Measurements from ENCODE around the gene RGS7BP. TPM values are rescaled to one million over a fixed set of nuclear protein-coding genes. Genes with fewer than 3 reads are reported as not detected.

The RGS7BP gene
- total RNA-seq, 1 donor from 2014 or later = 1.0 TPM

DNA sequence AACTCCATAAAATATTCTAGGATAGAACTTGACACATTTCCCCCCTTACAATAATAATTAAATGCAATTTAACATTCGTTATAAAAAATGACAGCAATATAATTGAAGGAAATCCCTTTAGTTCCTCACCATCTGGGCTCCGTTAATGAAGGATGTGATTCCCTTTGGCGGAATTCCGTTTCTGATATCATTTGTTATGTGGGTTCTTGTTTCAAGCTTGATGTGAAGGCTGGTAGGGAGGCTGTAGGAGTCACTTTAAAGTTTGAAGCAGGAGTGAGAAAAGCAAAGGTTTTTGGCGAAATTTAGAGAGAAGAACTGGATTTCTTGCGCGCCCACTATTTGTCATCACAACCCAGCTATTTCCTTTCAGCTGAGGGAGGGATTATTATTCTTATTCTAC is 4.0 kb downstream of the RGS7BP start:
- no peak overlapping the region for H3K4me3 Mint-ChIP-seq
- TF ChIP-seq, protein P1, sequence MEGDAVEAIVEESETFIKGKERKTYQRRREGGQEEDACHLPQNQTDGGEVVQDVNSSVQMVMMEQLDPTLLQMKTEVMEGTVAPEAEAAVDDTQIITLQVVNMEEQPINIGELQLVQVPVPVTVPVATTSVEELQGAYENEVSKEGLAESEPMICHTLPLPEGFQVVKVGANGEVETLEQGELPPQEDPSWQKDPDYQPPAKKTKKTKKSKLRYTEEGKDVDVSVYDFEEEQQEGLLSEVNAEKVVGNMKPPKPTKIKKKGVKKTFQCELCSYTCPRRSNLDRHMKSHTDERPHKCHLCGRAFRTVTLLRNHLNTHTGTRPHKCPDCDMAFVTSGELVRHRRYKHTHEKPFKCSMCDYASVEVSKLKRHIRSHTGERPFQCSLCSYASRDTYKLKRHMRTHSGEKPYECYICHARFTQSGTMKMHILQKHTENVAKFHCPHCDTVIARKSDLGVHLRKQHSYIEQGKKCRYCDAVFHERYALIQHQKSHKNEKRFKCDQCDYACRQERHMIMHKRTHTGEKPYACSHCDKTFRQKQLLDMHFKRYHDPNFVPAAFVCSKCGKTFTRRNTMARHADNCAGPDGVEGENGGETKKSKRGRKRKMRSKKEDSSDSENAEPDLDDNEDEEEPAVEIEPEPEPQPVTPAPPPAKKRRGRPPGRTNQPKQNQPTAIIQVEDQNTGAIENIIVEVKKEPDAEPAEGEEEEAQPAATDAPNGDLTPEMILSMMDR (IDR thresholded peaks at IDR 0.05; ENCODE audit: unreplicated experiment) = no peak
- peaks cover 10% of the 10 kb centered on the region for H3K4me1 Mint-ChIP-seq
- no peak for DNase-seq (ENCODE audit: low spot score in 2 of 2, unreplicated experiment in 2 of 2)
- H3K27me3 Mint-ChIP-seq (ENCODE audit: low read depth) = peaks cover 74% of the 10 kb centered on the region
- no peak overlapping the region for H3K27ac Mint-ChIP-seq
- no peaks in the 10 kb centered on the region for H3K9me3 Mint-ChIP-seq
- H3K36me3 Mint-ChIP-seq = no peaks in the 10 kb centered on the region

- Mint-ChIP-seq H3K4me3 (no peak overlapping the region), H3K4me1 (no peaks in the 10 kb centered on the region), H3K36me3 (no peaks in the 10 kb centered on the region), H3K27me3 (ENCODE audit: low read depth) (peaks cover 40% of the 10 kb centered on the region), H3K9me3 (no peaks in the 10 kb centered on the region), H3K27ac (no peak overlapping the region)
- no peak for DNase-seq (ENCODE audit: low spot score in 2 of 2, unreplicated experiment in 2 of 2)
- TF ChIP-seq, protein P1 (IDR thresholded peaks at IDR 0.05; ENCODE audit: unreplicated experiment) = no peak
Observed at GRCh38 chr5:64513492-64513891, 7.7 kb downstream of the RGS7BP start.

DNA sequence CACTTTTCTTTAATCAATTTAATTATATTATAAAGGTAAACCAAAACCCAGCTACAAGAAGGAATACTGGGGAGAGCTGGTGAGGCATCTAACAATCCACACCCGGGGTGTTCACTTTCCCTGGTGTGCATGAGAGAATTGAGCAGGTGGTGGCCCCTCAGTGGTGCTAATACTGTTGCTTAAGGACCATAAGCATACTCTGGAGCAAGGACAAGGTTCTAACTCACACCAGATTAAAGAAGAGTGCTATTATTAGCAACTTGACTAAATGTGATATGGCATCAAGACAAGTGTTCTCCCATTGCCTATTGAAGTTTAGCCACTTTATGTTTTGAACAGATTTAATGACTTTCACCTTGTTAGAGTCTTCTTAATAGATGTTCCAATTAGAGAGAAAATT is 8.8 kb downstream of the RGS7BP start:
- no peak overlapping the region for H3K27ac Mint-ChIP-seq
- no peaks in the 10 kb centered on the region for H3K4me1 Mint-ChIP-seq

DNA sequence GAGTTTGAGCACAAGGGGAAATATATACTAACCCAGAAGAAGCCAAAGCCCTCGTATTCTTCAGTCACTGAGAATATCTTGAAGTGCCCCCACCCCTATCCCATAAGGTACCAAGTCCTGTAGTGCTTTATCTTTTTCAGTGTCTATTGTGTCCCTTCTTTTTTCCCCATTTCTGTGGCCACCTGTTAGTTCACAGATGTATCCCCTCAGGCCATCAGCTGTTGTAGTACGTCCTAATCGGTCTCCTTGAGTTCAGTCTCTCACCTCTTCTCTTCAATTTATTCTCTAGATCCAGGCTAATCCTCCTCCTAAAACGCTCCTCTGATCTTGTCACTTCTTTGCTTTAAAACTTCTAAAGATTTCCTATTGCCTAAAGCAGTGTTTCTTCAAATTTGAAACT is 10.4 kb downstream of the RGS7BP start:
- no peak overlapping the region for H3K27ac Mint-ChIP-seq
- H3K9me3 Mint-ChIP-seq = no peaks in the 10 kb centered on the region
- no peaks in the 10 kb centered on the region for H3K36me3 Mint-ChIP-seq
- H3K4me1 Mint-ChIP-seq = no peaks in the 10 kb centered on the region
- no peak for DNase-seq (ENCODE audit: low spot score in 2 of 2, unreplicated experiment in 2 of 2)
- TF ChIP-seq, protein P1 (IDR thresholded peaks at IDR 0.05; ENCODE audit: unreplicated experiment) = no peak
- H3K27me3 Mint-ChIP-seq (ENCODE audit: low read depth) = peaks cover 13% of the 10 kb centered on the region
- H3K4me3 Mint-ChIP-seq = no peak overlapping the region

More for the DNA sequence above, 8.8 kb downstream of the RGS7BP start:
- no peak overlapping the region for H3K4me3 Mint-ChIP-seq
- no peaks in the 10 kb centered on the region for H3K36me3 Mint-ChIP-seq
- TF ChIP-seq, protein P1 (IDR thresholded peaks at IDR 0.05; ENCODE audit: unreplicated experiment) = no peak
- no peak for DNase-seq (ENCODE audit: low spot score in 2 of 2, unreplicated experiment in 2 of 2)
- H3K27me3 Mint-ChIP-seq (ENCODE audit: low read depth) = peaks cover 29% of the 10 kb centered on the region
- no peaks in the 10 kb centered on the region for H3K9me3 Mint-ChIP-seq

DNA sequence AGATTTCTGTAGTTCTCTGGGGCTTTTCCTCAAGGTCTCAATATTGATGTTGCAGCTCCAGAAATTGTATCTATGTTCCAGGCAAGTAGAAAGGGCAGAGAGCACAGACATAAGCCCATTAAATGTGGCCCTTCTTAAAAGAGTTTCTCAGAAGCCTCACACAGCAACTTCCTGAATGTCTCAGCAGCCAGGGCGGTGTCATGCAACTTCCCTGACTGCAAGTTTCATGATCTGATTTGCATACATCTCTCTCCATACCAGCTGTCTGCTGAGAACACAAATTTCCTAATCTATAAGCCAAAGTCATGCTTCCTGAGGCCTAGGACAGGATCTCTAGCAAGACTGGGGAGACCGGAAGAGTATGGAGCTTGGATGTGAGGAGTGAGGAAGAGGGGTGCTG is 13.0 kb downstream of the RGS7BP start:
- Mint-ChIP-seq H3K4me3 (no peak overlapping the region), H3K27ac (no peak overlapping the region), H3K36me3 (no peaks in the 10 kb centered on the region), H3K9me3 (no peaks in the 10 kb centered on the region), H3K4me1 (no peaks in the 10 kb centered on the region), H3K27me3 (ENCODE audit: low read depth) (peaks cover 6% of the 10 kb centered on the region)
- TF ChIP-seq, protein P1 (IDR thresholded peaks at IDR 0.05; ENCODE audit: unreplicated experiment) = no peak
- DNase-seq (ENCODE audit: low spot score in 2 of 2, unreplicated experiment in 2 of 2) = no peak

DNA sequence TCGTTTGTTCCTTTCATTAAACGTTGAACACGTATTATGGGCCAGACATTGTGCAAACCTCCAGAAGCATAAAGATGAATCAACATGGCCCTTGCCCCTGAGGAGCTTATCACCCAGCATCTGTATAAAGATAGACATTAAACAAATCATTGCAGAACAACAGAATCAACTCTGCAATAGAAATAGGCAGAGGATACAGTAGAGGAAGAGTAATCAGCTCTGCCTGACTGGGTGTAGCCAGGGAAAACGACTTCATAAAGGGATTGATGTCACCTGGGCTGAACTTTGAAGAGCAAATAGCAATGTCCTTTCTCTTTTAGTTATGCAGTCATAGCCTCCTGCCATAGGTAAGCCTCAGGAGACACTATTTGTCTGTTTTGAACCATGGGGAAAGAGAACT is 13.4 kb downstream of the RGS7BP start:
- no peaks in the 10 kb centered on the region for H3K4me1 Mint-ChIP-seq
- H3K9me3 Mint-ChIP-seq = no peaks in the 10 kb centered on the region
- H3K4me3 Mint-ChIP-seq = no peak overlapping the region
- TF ChIP-seq, protein P1 (IDR thresholded peaks at IDR 0.05; ENCODE audit: unreplicated experiment) = no peak
- peaks cover 6% of the 10 kb centered on the region for H3K27me3 Mint-ChIP-seq (ENCODE audit: low read depth)
- H3K36me3 Mint-ChIP-seq = no peaks in the 10 kb centered on the region
- H3K27ac Mint-ChIP-seq = no peak overlapping the region
- DNase-seq (ENCODE audit: low spot score in 2 of 2, unreplicated experiment in 2 of 2) = no peak

Measured in mesothelial cell of epicardium (in vitro differentiated cells).